Measurements from ENCODE around the gene FSCN2. TPM values are rescaled to one million over a fixed set of nuclear protein-coding genes. Genes with fewer than 3 reads are reported as not detected.
"Not testable (repeated sequence)": the region's sequence is repeated elsewhere in the genome, so short reads cannot be mapped to it uniquely, and the experiment has no call there.

FSCN2 gene
- total RNA-seq, 1 donor from 2014 or later: 0.66 TPM

- DNase-seq (ENCODE audit: low read depth, low spot score): no peak
Observed at GRCh38 chr17:81526662-81527571, 1.3 kb upstream of the FSCN2 start.

- no peak for DNase-seq (ENCODE audit: low read depth, low spot score)
Observed at GRCh38 chr17:81528384-81528650, 140 bp downstream of the FSCN2 start.

GRCh38 chr17:81528651-81529436 lies 667 bp downstream of the FSCN2 start:
- no peak for DNase-seq (ENCODE audit: low read depth, low spot score)

- DNase-seq (ENCODE audit: low read depth, low spot score): no peak
Observed at GRCh38 chr17:81529437-81529803, 1.2 kb downstream of the FSCN2 start.

- DNase-seq (ENCODE audit: low read depth, low spot score): not testable (repeated sequence)
Observed at GRCh38 chr17:81531013-81531412, 2.8 kb downstream of the FSCN2 start.

- not testable (repeated sequence) for DNase-seq (ENCODE audit: low read depth, low spot score)
Observed at GRCh38 chr17:81531998-81532404, 3.8 kb downstream of the FSCN2 start.

- no peak for DNase-seq (ENCODE audit: low read depth, low spot score)
Observed at GRCh38 chr17:81532490-81533287, 4.5 kb downstream of the FSCN2 start.

GRCh38 chr17:81533339-81534141 lies 5.4 kb downstream of the FSCN2 start:
- no peak for DNase-seq (ENCODE audit: low read depth, low spot score)

GRCh38 chr17:81534157-81535006 lies 6.2 kb downstream of the FSCN2 start:
- DNase-seq (ENCODE audit: low read depth, low spot score): no peak

GRCh38 chr17:81535007-81535328 lies 6.8 kb downstream of the FSCN2 start:
- no peak for DNase-seq (ENCODE audit: low read depth, low spot score)

- no peak for DNase-seq (ENCODE audit: low read depth, low spot score)
Observed at GRCh38 chr17:81535480-81536298, 7.5 kb downstream of the FSCN2 start.

- DNase-seq (ENCODE audit: low read depth, low spot score): no peak
Observed at GRCh38 chr17:81536299-81537290, 8.4 kb downstream of the FSCN2 start.

GRCh38 chr17:81537343-81537855 lies 9.2 kb downstream of the FSCN2 start:
- DNase-seq (ENCODE audit: low read depth, low spot score): no peak

- DNase-seq (ENCODE audit: low read depth, low spot score): no peak
Observed at GRCh38 chr17:81537856-81538555, 9.8 kb downstream of the FSCN2 start.

GRCh38 chr17:81538651-81539570 lies 10.7 kb downstream of the FSCN2 start:
- DNase-seq (ENCODE audit: low read depth, low spot score): no peak

GRCh38 chr17:81539571-81539900 lies 11.4 kb downstream of the FSCN2 start:
- no peak for DNase-seq (ENCODE audit: low read depth, low spot score)

Measured in pulmonary artery endothelial cell (primary cell).